K562 (cell line): Measurements from ENCODE around the gene EEFSEC. TPM values are rescaled to one million over a fixed set of nuclear protein-coding genes. Genes with fewer than 3 reads are reported as not detected.

Experiments
- ATAC-seq: fragments of 200-7000 bp; cut with Tn5 transposase; 3 replicates; pipeline ENCODE4 v1.9.1; 2020; ENCODE audit warnings: moderate library complexity
- BruUV-seq: library from RNA; stranded (reverse); fragments of 400-500 nt; replicated peaks from 2 replicates; lab custom pipeline; 2021; lab: Mats Ljungman, UMichigan
- CTCF ChIA-PET: fragments of 300-600 bp; formaldehyde crosslinking; extraction: SDS; loops from one replicate; lab custom pipeline; 2021; ENCODE audit warnings: low intra/inter-chr PET ratio; lab: Yijun Ruan, JAX
- POLR2A ChIA-PET: fragments of 300-600, 350-650 bp; sonication (Branson Sonifier 250); formaldehyde crosslinking; extraction: SDS; loops from one replicate; lab custom pipeline; 2021; ENCODE audit warnings: antibody characterized with exemption, inconsistent platforms; lab: Yijun Ruan, JAX
- DNase-seq, 4 experiments: peaks; one replicate each; pipeline versions ENCODE4 v3.0.0 to v3.0.0-alpha.2; 2011 to 2018; ENCODE audit warnings: low spot score in 3 of 4, mixed read lengths in 3 of 4; ENCODE audit errors: extremely low read depth in 1 of 4
- FAIRE-seq: peaks from 2 replicates; lab custom pipeline; 2011; peaks lifted over from hg19 to GRCh38; lab: Jason Lieb, UNC
- H2AFZ ChIP-seq: 2 replicates; pipeline ENCODE4 v1.6.0; 2011; ENCODE audit warnings: low read depth, low read length, control low read depth, inconsistent platforms
- H3K27ac ChIP-seq: fragments of 200-600 bp; 3 replicates; pipeline ENCODE4 v1.8.0; 2011; ENCODE audit warnings: low read depth, mild to moderate bottlenecking, control low read depth, inconsistent platforms, low read length, moderate library complexity, mixed read lengths; ENCODE audit errors: extremely low read depth
- H3K27me3 ChIP-seq, 2 experiments: fragments of 300-600 bp in 1 of 2; 2 replicates in 1 of 2; 3 replicates in 1 of 2; pipeline versions ENCODE4 v1.6.0 to v1.8.0; 2011; ENCODE audit warnings: inconsistent platforms in 2 of 2, low read length in 2 of 2, mild to moderate bottlenecking in 1 of 2, mixed read lengths in 1 of 2, moderate library complexity in 1 of 2; ENCODE audit not compliant: control insufficient read depth in 2 of 2, insufficient read depth in 2 of 2
- H3K36me3 ChIP-seq: fragments of 300-600 bp; 3 replicates; pipeline ENCODE4 v1.8.0; 2011; ENCODE audit warnings: mild to moderate bottlenecking, low read length, inconsistent platforms; ENCODE audit not compliant: control insufficient read depth, insufficient read depth
- H3K4me1 ChIP-seq, 2 experiments: fragments of 200-600 bp in 1 of 2; replicated peaks in 1 of 2; 2 replicates in 1 of 2; 3 replicates in 1 of 2; pipeline versions ENCODE4 v1.5.1 to v1.8.0; 2011; ENCODE audit warnings: inconsistent platforms in 2 of 2, low read length in 2 of 2, mild to moderate bottlenecking in 1 of 2, mixed read lengths in 1 of 2, moderate library complexity in 1 of 2; ENCODE audit not compliant: control insufficient read depth in 2 of 2, insufficient read depth in 2 of 2
- H3K4me2 ChIP-seq: 2 replicates; pipeline ENCODE4 v1.6.1; 2011; ENCODE audit warnings: low read length, control low read depth, inconsistent platforms, mixed read lengths; ENCODE audit not compliant: insufficient read depth
- H3K4me3 ChIP-seq: fragments of 200-600 bp; sonication (generic), shearing (Covaris generic); 2 replicates; pipeline ENCODE4 v1.5.1; 2016; ENCODE audit warnings: control low read depth, inconsistent platforms
- H3K79me2 ChIP-seq: fragments of 200-600 bp; 3 replicates; pipeline ENCODE4 v1.8.0; 2011; ENCODE audit warnings: low read length, inconsistent platforms; ENCODE audit not compliant: control insufficient read depth, insufficient read depth
- H3K9ac ChIP-seq, 2 experiments: 2 replicates each; pipeline versions ENCODE4 v1.6.0 to v1.6.1; 2011; ENCODE audit warnings: low read depth in 2 of 2, low read length in 2 of 2, control low read depth in 1 of 2, inconsistent platforms in 1 of 2, mild to moderate bottlenecking in 1 of 2, mixed read lengths in 1 of 2; ENCODE audit not compliant: insufficient read depth in 1 of 2
- H3K9me1 ChIP-seq: one replicate; pipeline ENCODE4 v1.6.0; 2011; ENCODE audit warnings: inconsistent platforms, mild to moderate bottlenecking, low read length, moderate library complexity; ENCODE audit not compliant: control insufficient read depth, insufficient read depth
- H3K9me3 ChIP-seq: replicated peaks from 2 replicates; pipeline ENCODE4 v1.5.1; 2011; ENCODE audit warnings: low read depth, low read length, inconsistent platforms; ENCODE audit not compliant: control insufficient read depth, insufficient read depth
- H4K20me1 ChIP-seq: replicated peaks from 2 replicates; pipeline ENCODE4 v1.6.1; 2011; ENCODE audit warnings: low read length, inconsistent platforms, mixed read lengths; ENCODE audit not compliant: control insufficient read depth, insufficient read depth
- BRD9 ChIP-seq: fragments of 450-650 bp; IDR thresholded peaks from 2 replicates; pipeline ENCODE4 v1.6.1; 2018; ENCODE audit warnings: low read depth; ENCODE audit not compliant: partially characterized antibody
- CXXC5 ChIP-seq: fragments of 250-450 bp; sonication (Bioruptor Pico); IDR thresholded peaks from 2 replicates; pipeline ENCODE4 v1.8.0; 2022; ENCODE audit warnings: inconsistent platforms, mild to moderate bottlenecking, moderate library complexity
- GTF2A2 ChIP-seq: IDR thresholded peaks from 2 replicates; pipeline ENCODE4 v1.6.1; 2016; ENCODE audit warnings: mild to moderate bottlenecking, missing genetic modification characterization, missing compliant biosample characterization
- MAZ ChIP-seq, 2 experiments: fragments of 450-650 bp in 1 of 2; sonication (generic) in 1 of 2; formaldehyde crosslinking; IDR thresholded peaks in 1 of 2; conservative IDR thresholded peaks in 1 of 2; 2 replicates each; pipeline versions ENCODE4 v1.4.0 to v1.5.0; 2020; ENCODE audit warnings: mild to moderate bottlenecking in 1 of 2, missing genetic modification reagents in 1 of 2
- NCOA1 ChIP-seq: fragments of 450-650 bp; IDR thresholded peaks from 2 replicates; pipeline ENCODE4 v1.6.1; 2016; ENCODE audit warnings: low read depth
- NELFE ChIP-seq: IDR thresholded peaks from 2 replicates; pipeline ENCODE4 v1.6.1; 2011; ENCODE audit warnings: mild to moderate bottlenecking; ENCODE audit not compliant: insufficient read depth, insufficient read length
- POLR2B ChIP-seq: fragments of 450-650 bp; IDR thresholded peaks from 2 replicates; pipeline ENCODE4 v1.6.1; 2018; ENCODE audit warnings: low read depth; ENCODE audit not compliant: partially characterized antibody
- POLR2G ChIP-seq: fragments of 200-400 bp; formaldehyde crosslinking; IDR thresholded peaks from 2 replicates; pipeline ENCODE4 v1.6.1; 2017; ENCODE audit warnings: low read depth, mild to moderate bottlenecking, antibody characterized with exemption, low read length, moderate library complexity
- RHOXF2B ChIP-seq: fragments of 250-450 bp; sonication (Bioruptor Pico); conservative IDR thresholded peaks from 2 replicates; pipeline ENCODE4 v1.5.1; 2021
- SREBF2 ChIP-seq: sonication (generic); formaldehyde crosslinking; IDR thresholded peaks from 2 replicates; pipeline ENCODE4 v1.4.0; 2020; ENCODE audit warnings: mild to moderate bottlenecking, missing genetic modification reagents
- TAL1 ChIP-seq: fragments of 450-650 bp; IDR thresholded peaks from 2 replicates; pipeline ENCODE4 v1.6.1; 2016; ENCODE audit warnings: mild to moderate bottlenecking
- ZFX ChIP-seq: sonication (generic); formaldehyde crosslinking; IDR thresholded peaks from 2 replicates; pipeline ENCODE4 v1.8.0; 2022; ENCODE audit warnings: mild to moderate bottlenecking, missing genetic modification reagents, moderate library complexity
- ZNF224 ChIP-seq: sonication (generic); formaldehyde crosslinking; IDR thresholded peaks from 2 replicates; pipeline ENCODE4 v1.8.0; 2022; ENCODE audit warnings: mild to moderate bottlenecking, missing genetic modification reagents
- ZNF583 ChIP-seq: fragments of 250-450 bp; sonication (Bioruptor Pico); IDR thresholded peaks from 2 replicates; pipeline ENCODE4 v1.4.0; 2020
- ZNF589 ChIP-seq: fragments of 200-800 bp; sonication (Bioruptor generic); IDR thresholded peaks from 2 replicates; pipeline ENCODE4 v1.6.1; 2016; ENCODE audit warnings: low read depth, missing genetic modification characterization, missing compliant biosample characterization
- WGBS: fragments of 100-300 bp; shearing (Covaris generic); methylation state at CpG from one replicate; pipeline ENCODE4 v1.1.6; 2016; ENCODE audit warnings: low coverage, mixed read lengths; ENCODE audit not compliant: insufficient coverage; ENCODE audit errors: missing lambda C conversion rate; 5-methylcytosine and 5-hydroxymethylcytosine counted together
- in situ Hi-C: fragments of 300-500 bp; cut with MboI; formaldehyde crosslinking; loops from 4 replicates; pipeline ENCODE4 v1.15.0; 2018; ENCODE audit warnings: inconsistent platforms, mixed read lengths
- intact Hi-C: fragments of 100-400 bp; cut with micrococcal nuclease; formaldehyde crosslinking; loops from 2 replicates; pipeline ENCODE4 v1.14.2; 2022
- polyA plus RNA-seq, 8 experiments: library from polyadenylated mRNA; depleted of rRNA in 4 of 8; stranded (reverse) in 5 of 8; unstranded in 3 of 8; fragments of >200 nt; fragmentation: Nextera tagmentation in 2 of 8; fragmentation: Illumina TruSeq in 1 of 8; extraction: Ambion mirVana in 2 of 8; extraction: Trizol in 1 of 8; gene quantifications; 2 replicates each; pipeline versions ENCODE4 v1.2.1 to v1.2.3, GENCODE V29; 2011 to 2014; ENCODE audit warnings: inconsistent platforms in 1 of 8, missing spikeins in 1 of 8
- total RNA-seq, 7 experiments: library from RNA; depleted of rRNA in 6 of 7; stranded (reverse); fragments of >200 nt in 6 of 7; fragmentation: Illumina TruSeq in 2 of 7; extraction: Trizol in 2 of 7; gene quantifications; 2 replicates each; pipeline versions ENCODE4 v1.2.1 to v1.2.3, GENCODE V29; 2011 to 2021; ENCODE audit warnings: low replicate concordance in 1 of 7
- TF ChIP-seq, protein P1 (sequence below): fragments of 200-800 bp; sonication (Bioruptor generic); IDR thresholded peaks from 2 replicates; pipeline ENCODE4 v1.6.1; 2017; ENCODE audit warnings: missing genetic modification characterization, missing compliant biosample characterization
- TF ChIP-seq, protein P2 (sequence below): fragments of 450-650 bp; formaldehyde crosslinking; IDR thresholded peaks from 2 replicates; pipeline ENCODE4 v1.4.0; 2022; ENCODE audit warnings: mild to moderate bottlenecking, moderate library complexity

EEFSEC gene
- total and polyA plus RNA-seq, 9 of the 15 experiments (the other 6 are each of a cell fraction or from before 2014, with no cell fraction given), result 0.35 to 11.8 (median 7.7) TPM

DNA sequence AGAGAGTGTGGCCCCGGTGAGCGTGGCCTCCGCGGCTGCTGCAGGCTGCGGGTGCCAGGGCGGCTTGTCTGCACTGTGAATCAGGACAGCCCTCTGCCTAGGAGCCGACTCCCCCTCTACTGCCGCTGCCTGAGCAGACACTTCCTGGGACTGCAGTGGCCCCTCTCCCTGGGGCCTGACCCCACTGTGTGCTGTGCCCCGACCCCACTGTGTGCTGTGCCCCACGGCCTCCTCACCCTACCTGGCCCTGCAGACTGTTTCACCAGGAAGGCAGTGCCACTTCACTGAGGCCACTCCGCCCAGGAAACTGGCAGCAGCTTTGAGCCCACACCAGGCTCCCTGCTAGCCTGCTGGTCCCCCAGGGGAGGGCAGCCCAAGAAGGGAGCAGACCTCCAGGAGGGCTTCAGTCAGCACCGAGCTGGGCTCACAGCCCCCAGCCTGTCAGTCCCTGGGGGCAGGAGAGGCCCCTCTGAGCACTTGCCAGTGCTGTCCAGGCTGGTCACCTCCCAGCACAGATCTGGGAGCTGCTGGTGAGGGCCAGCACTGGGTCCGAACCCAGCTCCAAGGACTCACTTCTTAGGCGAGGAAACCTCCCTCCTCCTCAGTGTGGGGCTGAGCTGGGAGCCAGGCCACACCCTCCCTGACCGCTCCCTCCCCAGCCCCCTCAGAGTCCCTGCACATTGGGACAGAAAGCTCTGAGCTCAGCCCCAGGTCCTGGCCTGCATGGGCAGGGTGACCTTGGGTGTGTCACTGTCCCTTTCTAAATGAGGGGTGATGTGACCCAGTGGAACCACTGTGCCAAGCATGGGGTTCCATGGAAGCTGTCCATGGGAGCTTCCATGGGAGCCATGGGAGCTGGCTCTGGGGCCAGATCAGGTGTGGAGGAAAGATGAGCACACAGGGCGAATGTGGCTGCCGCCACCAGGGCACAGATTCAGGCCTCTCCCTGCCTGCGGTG, 256.6 kb downstream of the EEFSEC start (continued):
- TF ChIP-seq NCOA1 (no peak), POLR2B (peak; percentile 53), TAL1 (no peak), BRD9 (peak; percentile 44)

DNA sequence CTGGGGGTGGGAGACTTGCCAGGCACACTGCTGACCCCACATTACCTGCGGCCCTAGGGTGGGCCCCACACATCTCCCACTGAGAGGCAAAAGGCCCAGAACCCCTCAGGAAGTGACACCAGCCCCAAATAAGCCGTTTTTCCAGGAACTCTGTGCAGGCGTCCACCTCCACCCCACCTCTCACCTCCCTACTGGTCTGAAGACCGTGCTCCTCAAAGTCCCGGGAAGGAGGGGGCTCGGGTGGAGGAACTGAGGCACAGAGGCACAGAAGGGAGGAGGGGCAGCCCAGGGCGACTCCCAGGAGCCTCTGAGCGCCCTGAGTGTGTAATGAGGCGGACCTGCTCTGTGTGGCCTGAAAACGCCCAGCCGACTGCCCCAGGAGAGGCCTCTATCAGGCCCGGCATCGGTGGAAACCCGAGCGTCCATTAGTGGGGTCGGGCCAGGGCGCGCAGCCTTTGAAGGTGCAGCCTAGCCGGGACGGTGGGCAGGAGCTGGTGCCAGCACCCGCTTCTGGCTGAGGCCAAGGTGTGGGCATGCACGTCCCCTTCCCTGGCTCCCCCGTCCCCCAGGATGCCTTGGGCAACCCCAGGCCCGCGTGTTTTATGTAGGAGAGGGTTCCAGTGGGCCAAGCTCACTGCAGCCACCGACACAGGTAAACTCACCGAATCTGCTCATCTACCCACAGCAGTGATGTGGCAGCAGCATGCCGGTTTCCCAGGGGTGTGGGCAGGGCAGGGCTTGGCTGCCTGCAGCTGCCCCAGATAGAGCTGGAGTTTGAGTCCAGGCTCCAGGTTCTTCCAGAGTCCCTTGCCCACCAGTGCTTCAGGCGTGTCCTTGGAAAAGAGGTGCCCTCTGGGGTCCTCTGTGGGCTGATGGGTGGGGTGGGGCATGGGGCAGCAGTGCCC, 257.6 kb downstream of the EEFSEC start:
- H3K9me3 ChIP-seq, result no peaks in the 10 kb centered on the region
- intact Hi-C loops, result loop anchor here (2.0 kb wide), 1 partner anchor 78 kb away; no protein-coding TSS in a partner anchor
- in situ Hi-C loops, result no loop called here
- DNase-seq, result peak; percentile 38 to 73 (median 39)
- no peak for FAIRE-seq
- WGBS, result 6% methylated on average over 16 of the region's 29 CpGs
- no TSS peak for BruUV-seq
- H3K4me2 ChIP-seq, result peak overlapping the region; percentile 85
- CTCF ChIA-PET, result no interaction called here
- H3K79me2 ChIP-seq, result peaks cover 59% of the 10 kb centered on the region
- H3K4me3 ChIP-seq, result no peak overlapping the region
- no peaks in the 10 kb centered on the region for H3K9me1 ChIP-seq
- H3K27me3 ChIP-seq, result no peaks in the 10 kb centered on the region
- H4K20me1 ChIP-seq, result no peaks in the 10 kb centered on the region
- H3K4me1 ChIP-seq, result peaks cover 69 to 91% of the 10 kb centered on the region in 2 experiments
- peak; percentile 41 for ATAC-seq
- H2AFZ ChIP-seq, result 0 out of 2 replicates have a peak overlapping the region, but pooled peaks have one; percentile 47
- H3K27ac ChIP-seq, result peak overlapping the region; percentile 99
- POLR2A ChIA-PET, result interaction anchor here (0.8 kb wide), 1 partner anchor 48 kb away, joined by 3 read pairs; no protein-coding TSS in a partner anchor
- peak overlapping the region; percentile 72 to 95 for H3K9ac ChIP-seq
- peaks cover 3% of the 10 kb centered on the region; the same call in 1 of the 3 replicates for H3K36me3 ChIP-seq
- TF ChIP-seq RHOXF2B (no peak), POLR2G (peak; percentile 50), NELFE (no peak), ZNF583 (0 out of 2 replicates have a peak, but pooled peaks have one; percentile 16), MAZ (CRISPR knock-in tag; conservative IDR thresholded peaks at IDR 0.05 in 1 of 2, IDR thresholded peaks at IDR 0.05 in 1 of 2) (no peak), ZFX (CRISPR knock-in tag) (peak; percentile 32; the same call in 1 of the 2 replicates), ZNF224 (no peak), ZNF589 (peak; percentile 65; the same call in 1 of the 2 replicates), CXXC5 (CRISPR knock-in tag) (peak; percentile 29; the same call in 1 of the 2 replicates), GTF2A2 (tag) (no peak), SREBF2 (CRISPR knock-in tag) (no peak)
- TF ChIP-seq, protein P1, sequence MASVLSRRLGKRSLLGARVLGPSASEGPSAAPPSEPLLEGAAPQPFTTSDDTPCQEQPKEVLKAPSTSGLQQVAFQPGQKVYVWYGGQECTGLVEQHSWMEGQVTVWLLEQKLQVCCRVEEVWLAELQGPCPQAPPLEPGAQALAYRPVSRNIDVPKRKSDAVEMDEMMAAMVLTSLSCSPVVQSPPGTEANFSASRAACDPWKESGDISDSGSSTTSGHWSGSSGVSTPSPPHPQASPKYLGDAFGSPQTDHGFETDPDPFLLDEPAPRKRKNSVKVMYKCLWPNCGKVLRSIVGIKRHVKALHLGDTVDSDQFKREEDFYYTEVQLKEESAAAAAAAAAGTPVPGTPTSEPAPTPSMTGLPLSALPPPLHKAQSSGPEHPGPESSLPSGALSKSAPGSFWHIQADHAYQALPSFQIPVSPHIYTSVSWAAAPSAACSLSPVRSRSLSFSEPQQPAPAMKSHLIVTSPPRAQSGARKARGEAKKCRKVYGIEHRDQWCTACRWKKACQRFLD, result peak; percentile 57; the same call in 1 of the 2 replicates
- TF ChIP-seq, protein P2, sequence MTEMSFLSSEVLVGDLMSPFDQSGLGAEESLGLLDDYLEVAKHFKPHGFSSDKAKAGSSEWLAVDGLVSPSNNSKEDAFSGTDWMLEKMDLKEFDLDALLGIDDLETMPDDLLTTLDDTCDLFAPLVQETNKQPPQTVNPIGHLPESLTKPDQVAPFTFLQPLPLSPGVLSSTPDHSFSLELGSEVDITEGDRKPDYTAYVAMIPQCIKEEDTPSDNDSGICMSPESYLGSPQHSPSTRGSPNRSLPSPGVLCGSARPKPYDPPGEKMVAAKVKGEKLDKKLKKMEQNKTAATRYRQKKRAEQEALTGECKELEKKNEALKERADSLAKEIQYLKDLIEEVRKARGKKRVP (CRISPR knock-in tag), result no peak
